Activated B cell treated with CpG ODN at 0.5 μM for 24 hours (primary cell): ENCODE results near the gene MAS1L. TPM values are rescaled to one million over a fixed set of nuclear protein-coding genes. Genes with fewer than 3 reads are reported as not detected.

Experiments used
- ATAC-seq: fragments of 200-7000 bp; cut with Tn5 transposase; one replicate; pipeline ENCODE4 v1.10.0; 2021; ENCODE audit warnings: low read depth, mild to moderate bottlenecking, moderate library complexity
- CTCF ChIA-PET: fragments of 350-600 bp; sonication (Branson Sonifier 250); formaldehyde crosslinking; loops from one replicate; lab custom pipeline; 2021; ENCODE audit warnings: antibody characterized with exemption; lab: Charles Lee
- POLR2A ChIA-PET: fragments of 350-600 bp; sonication (Branson Sonifier 250); formaldehyde crosslinking; loops from one replicate; lab custom pipeline; 2021; ENCODE audit warnings: antibody characterized with exemption; lab: Charles Lee
- DNase-seq: peaks from one replicate; pipeline ENCODE4 v3.0.0; 2022
- H3K27ac Mint-ChIP-seq: one replicate; pipeline ENCODE4 v1.8.0; 2020; ENCODE audit warnings: mixed read lengths
- H3K27me3 Mint-ChIP-seq: one replicate; pipeline ENCODE4 v1.8.0; 2021; ENCODE audit warnings: mixed read lengths
- H3K36me3 Mint-ChIP-seq: one replicate; pipeline ENCODE4 v1.8.0; 2021; ENCODE audit warnings: low read depth, mixed read lengths
- H3K4me1 Mint-ChIP-seq: one replicate; pipeline ENCODE4 v1.8.0; 2021; ENCODE audit warnings: mixed read lengths
- H3K4me3 Mint-ChIP-seq: one replicate; pipeline ENCODE4 v1.8.0; 2020; ENCODE audit warnings: mild to moderate bottlenecking, mixed read lengths
- H3K9me3 Mint-ChIP-seq: one replicate; pipeline ENCODE4 v1.8.0; 2020; ENCODE audit warnings: mixed read lengths
- CTCF ChIP-seq: fragments of 200-600 bp; IDR thresholded peaks from one replicate; pipeline ENCODE4 v1.8.0; 2022; ENCODE audit warnings: antibody characterized with exemption, mild to moderate bottlenecking
- intact Hi-C: fragments of 100-400 bp; cut with micrococcal nuclease; formaldehyde crosslinking; loops from one replicate; pipeline ENCODE4 v1.15.1; 2024
- total RNA-seq: library from RNA; stranded (reverse); gene quantifications from 2 replicates; pipeline ENCODE4 v1.2.3, GENCODE V29; 2022

MAS1L gene
- total RNA-seq, 1 donor from 2014 or later: not detected

- no peak for TF ChIP-seq CTCF
- intact Hi-C loops: no loop called here
- Mint-ChIP-seq H3K9me3 (no peaks in the 10 kb centered on the region), H3K27ac (no peak overlapping the region), H3K36me3 (no peaks in the 10 kb centered on the region), H3K4me3 (no peak overlapping the region), H3K4me1 (no peaks in the 10 kb centered on the region), H3K27me3 (peaks cover 25% of the 10 kb centered on the region)
- ChIA-PET CTCF (no interaction called here), POLR2A (no interaction called here)
- ATAC-seq (no peak), DNase-seq (no peak)
Observed at GRCh38 chr6:29528988-29529560, 41.3 kb upstream of the MAS1L start.

GRCh38 chr6:29528300-29528931, 40.7 kb upstream of the MAS1L start:
- POLR2A ChIA-PET: no interaction called here
- intact Hi-C loops: no loop called here
- H3K4me3 Mint-ChIP-seq: no peak overlapping the region
- TF ChIP-seq CTCF: no peak
- H3K4me1 Mint-ChIP-seq: no peaks in the 10 kb centered on the region
- H3K9me3 Mint-ChIP-seq: no peaks in the 10 kb centered on the region
- H3K27ac Mint-ChIP-seq: no peak overlapping the region
- no peaks in the 10 kb centered on the region for H3K36me3 Mint-ChIP-seq
- H3K27me3 Mint-ChIP-seq: peaks cover 24% of the 10 kb centered on the region
- CTCF ChIA-PET: no interaction called here
- ATAC-seq (no peak), DNase-seq (no peak)

- POLR2A ChIA-PET: no interaction called here
- no peak for TF ChIP-seq CTCF
- ATAC-seq (no peak), DNase-seq (no peak)
- intact Hi-C loops: no loop called here
- H3K4me1 Mint-ChIP-seq: no peaks in the 10 kb centered on the region
- no peak overlapping the region for H3K4me3 Mint-ChIP-seq
- no peak overlapping the region for H3K27ac Mint-ChIP-seq
- peaks cover 26% of the 10 kb centered on the region for H3K27me3 Mint-ChIP-seq
- no peaks in the 10 kb centered on the region for H3K9me3 Mint-ChIP-seq
- CTCF ChIA-PET: no interaction called here
- no peaks in the 10 kb centered on the region for H3K36me3 Mint-ChIP-seq
Observed at GRCh38 chr6:29527564-29527963, 39.8 kb upstream of the MAS1L start.

- Mint-ChIP-seq H3K36me3 (no peaks in the 10 kb centered on the region), H3K9me3 (no peaks in the 10 kb centered on the region), H3K4me3 (no peak overlapping the region), H3K27ac (no peak overlapping the region), H3K27me3 (peaks cover 26% of the 10 kb centered on the region), H3K4me1 (no peaks in the 10 kb centered on the region)
- no peak for TF ChIP-seq CTCF
- ChIA-PET CTCF (no interaction called here), POLR2A (no interaction called here)
- intact Hi-C loops: no loop called here
- ATAC-seq: no peak
- DNase-seq: no peak
Observed at GRCh38 chr6:29527126-29527525, 39.4 kb upstream of the MAS1L start.

- no peak for ATAC-seq
Observed at GRCh38 chr6:29525311-29525639, 37.5 kb upstream of the MAS1L start.

More at GRCh38 chr6:29525311-29525639, 37.5 kb upstream of the MAS1L start:
- peaks cover 26% of the 10 kb centered on the region for H3K27me3 Mint-ChIP-seq
- H3K4me3 Mint-ChIP-seq: no peak overlapping the region
- no peaks in the 10 kb centered on the region for H3K9me3 Mint-ChIP-seq
- no peaks in the 10 kb centered on the region for H3K4me1 Mint-ChIP-seq
- ChIA-PET CTCF (no interaction called here), POLR2A (no interaction called here)
- no peak overlapping the region for H3K27ac Mint-ChIP-seq
- H3K36me3 Mint-ChIP-seq: no peaks in the 10 kb centered on the region
- no peak for DNase-seq
- intact Hi-C loops: no loop called here
- no peak for TF ChIP-seq CTCF
